DND-41 (cell line): ENCODE data around the gene EXOC4.

Experiments used
- ATAC-seq: fragments of 200-7000 bp; cut with Tn5 transposase; 3 replicates; pipeline ENCODE4 v1.9.1; 2021; ENCODE audit warnings: low read depth; ENCODE audit not compliant: insufficient read depth
- DNase-seq: peaks from one replicate; pipeline ENCODE4 v3.0.0-alpha.2; 2020
- H2AFZ ChIP-seq: 2 replicates; pipeline ENCODE4 v1.6.0; 2012; ENCODE audit warnings: low read depth, low read length
- H3K27ac ChIP-seq: 2 replicates; pipeline ENCODE4 v1.5.1; 2012; ENCODE audit warnings: low read length, inconsistent platforms
- H3K27me3 ChIP-seq: fragments of 200-600 bp; sonication (generic); 2 replicates; pipeline ENCODE4 v1.6.0; 2012; ENCODE audit warnings: low read length, mild to moderate bottlenecking, inconsistent platforms; ENCODE audit not compliant: insufficient read depth, poor library complexity
- H3K36me3 ChIP-seq: 2 replicates; pipeline ENCODE4 v1.5.1; 2012; ENCODE audit warnings: low read length, inconsistent platforms; ENCODE audit not compliant: insufficient read depth
- H3K4me1 ChIP-seq: 2 replicates; pipeline ENCODE4 v1.5.1; 2012; ENCODE audit warnings: mild to moderate bottlenecking, low read length; ENCODE audit not compliant: insufficient read depth
- H3K4me2 ChIP-seq: 2 replicates; pipeline ENCODE4 v1.6.0; 2012; ENCODE audit warnings: mild to moderate bottlenecking, moderate library complexity, low read length, inconsistent platforms; ENCODE audit not compliant: insufficient read depth
- H3K4me3 ChIP-seq, 2 experiments: fragments of 200-600 bp in 1 of 2; shearing (Covaris generic) in 1 of 2; 2 replicates each; pipeline ENCODE4 v1.5.1; 2012 to 2016; ENCODE audit warnings: inconsistent platforms in 2 of 2, low read length in 2 of 2, mild to moderate bottlenecking in 2 of 2, low read depth in 1 of 2, moderate library complexity in 1 of 2
- H3K79me2 ChIP-seq: 2 replicates; pipeline ENCODE4 v1.6.0; 2012; ENCODE audit warnings: low read length, inconsistent platforms; ENCODE audit not compliant: insufficient read depth
- H3K9ac ChIP-seq: 2 replicates; pipeline ENCODE4 v1.6.0; 2012; ENCODE audit warnings: low read depth, mild to moderate bottlenecking, inconsistent platforms, low read length, moderate library complexity
- H3K9me3 ChIP-seq: 2 replicates; pipeline ENCODE4 v1.5.1; 2012; ENCODE audit warnings: low read length, moderate library complexity, mild to moderate bottlenecking, inconsistent platforms; ENCODE audit not compliant: insufficient read depth, severe bottlenecking
- H4K20me1 ChIP-seq: 2 replicates; pipeline ENCODE4 v1.6.0; 2012; ENCODE audit warnings: low read length; ENCODE audit not compliant: insufficient read depth
- EZH2 ChIP-seq: IDR thresholded peaks from 3 replicates; pipeline ENCODE4 v1.6.1; 2012; ENCODE audit warnings: borderline replicate concordance, low read depth, mild to moderate bottlenecking, moderate library complexity, low read length, inconsistent platforms; ENCODE audit not compliant: severe bottlenecking
- TF ChIP-seq, protein P1 (sequence below): IDR thresholded peaks from 2 replicates; pipeline ENCODE4 v1.5.1; 2012; ENCODE audit warnings: borderline replicate concordance, low read length, moderate library complexity, mild to moderate bottlenecking; ENCODE audit not compliant: poor library complexity, severe bottlenecking; ENCODE audit errors: extremely low read depth

The EXOC4 gene

DNA sequence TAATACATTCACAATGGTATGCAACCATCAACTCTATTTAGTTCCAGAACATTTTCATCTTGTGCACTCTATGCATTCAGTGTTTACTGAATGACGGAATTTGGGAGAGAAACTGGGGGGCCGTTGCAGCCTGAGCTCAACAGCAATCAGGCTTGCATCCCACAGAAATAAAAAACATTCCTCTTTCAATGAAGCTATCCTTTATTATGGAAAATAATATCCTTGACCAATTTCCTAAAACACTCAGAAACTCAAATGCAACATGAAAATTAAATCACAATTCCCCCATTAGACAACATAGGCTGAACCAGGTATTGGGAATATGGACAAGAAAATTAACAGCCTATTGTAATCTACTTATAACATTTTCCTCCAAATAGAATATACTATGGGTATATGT, 6.3 kb upstream of the EXOC4 start:
- Histone ChIP-seq H3K4me2 (no peak overlapping the region), H2AFZ (no peak overlapping the region), H4K20me1 (no peaks in the 10 kb centered on the region), H3K9ac (no peak overlapping the region), H3K79me2 (no peaks in the 10 kb centered on the region), H3K4me1 (no peaks in the 10 kb centered on the region), H3K4me3 (no peak overlapping the region), H3K36me3 (no peaks in the 10 kb centered on the region), H3K27me3 (no peaks in the 10 kb centered on the region), H3K27ac (no peak overlapping the region), H3K9me3 (peaks cover 2% of the 10 kb centered on the region)
- TF ChIP-seq, protein P1, sequence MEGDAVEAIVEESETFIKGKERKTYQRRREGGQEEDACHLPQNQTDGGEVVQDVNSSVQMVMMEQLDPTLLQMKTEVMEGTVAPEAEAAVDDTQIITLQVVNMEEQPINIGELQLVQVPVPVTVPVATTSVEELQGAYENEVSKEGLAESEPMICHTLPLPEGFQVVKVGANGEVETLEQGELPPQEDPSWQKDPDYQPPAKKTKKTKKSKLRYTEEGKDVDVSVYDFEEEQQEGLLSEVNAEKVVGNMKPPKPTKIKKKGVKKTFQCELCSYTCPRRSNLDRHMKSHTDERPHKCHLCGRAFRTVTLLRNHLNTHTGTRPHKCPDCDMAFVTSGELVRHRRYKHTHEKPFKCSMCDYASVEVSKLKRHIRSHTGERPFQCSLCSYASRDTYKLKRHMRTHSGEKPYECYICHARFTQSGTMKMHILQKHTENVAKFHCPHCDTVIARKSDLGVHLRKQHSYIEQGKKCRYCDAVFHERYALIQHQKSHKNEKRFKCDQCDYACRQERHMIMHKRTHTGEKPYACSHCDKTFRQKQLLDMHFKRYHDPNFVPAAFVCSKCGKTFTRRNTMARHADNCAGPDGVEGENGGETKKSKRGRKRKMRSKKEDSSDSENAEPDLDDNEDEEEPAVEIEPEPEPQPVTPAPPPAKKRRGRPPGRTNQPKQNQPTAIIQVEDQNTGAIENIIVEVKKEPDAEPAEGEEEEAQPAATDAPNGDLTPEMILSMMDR = no peak
- TF ChIP-seq EZH2 = no peak
- DNase-seq = no peak
- ATAC-seq = no peak

DNA sequence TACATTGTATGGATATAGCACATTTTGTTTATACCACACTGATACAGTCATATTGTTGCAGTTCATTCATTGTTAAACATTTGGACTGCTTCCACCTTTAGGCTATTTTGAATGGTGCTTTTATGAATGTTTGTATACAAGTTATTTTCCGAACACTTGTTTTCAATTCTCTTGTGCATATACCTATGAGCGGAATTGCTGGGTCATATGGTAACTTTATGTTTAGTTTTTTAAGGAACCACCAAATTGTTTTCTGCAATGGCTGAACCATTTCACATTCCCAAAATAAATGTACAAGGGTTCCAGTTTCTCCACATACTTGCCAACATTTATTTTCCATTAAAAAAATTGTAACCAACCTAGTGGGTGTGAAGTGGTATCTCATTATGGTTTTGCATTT, 4.0 kb upstream of the EXOC4 start:
- H3K4me3 ChIP-seq = no peak overlapping the region
- H3K4me2 ChIP-seq = no peak overlapping the region
- H3K27ac ChIP-seq = no peak overlapping the region
- no peak for TF ChIP-seq EZH2
- TF ChIP-seq, protein P1 = no peak
- H3K9ac ChIP-seq = no peak overlapping the region
- H3K36me3 ChIP-seq = no peaks in the 10 kb centered on the region
- DNase-seq (no peak), ATAC-seq (no peak)
- peaks cover 13% of the 10 kb centered on the region for H3K4me1 ChIP-seq
- no peaks in the 10 kb centered on the region for H4K20me1 ChIP-seq
- no peak overlapping the region for H2AFZ ChIP-seq
- peaks cover 10% of the 10 kb centered on the region for H3K79me2 ChIP-seq
- peaks cover 2% of the 10 kb centered on the region for H3K9me3 ChIP-seq
- H3K27me3 ChIP-seq = no peaks in the 10 kb centered on the region

DNA sequence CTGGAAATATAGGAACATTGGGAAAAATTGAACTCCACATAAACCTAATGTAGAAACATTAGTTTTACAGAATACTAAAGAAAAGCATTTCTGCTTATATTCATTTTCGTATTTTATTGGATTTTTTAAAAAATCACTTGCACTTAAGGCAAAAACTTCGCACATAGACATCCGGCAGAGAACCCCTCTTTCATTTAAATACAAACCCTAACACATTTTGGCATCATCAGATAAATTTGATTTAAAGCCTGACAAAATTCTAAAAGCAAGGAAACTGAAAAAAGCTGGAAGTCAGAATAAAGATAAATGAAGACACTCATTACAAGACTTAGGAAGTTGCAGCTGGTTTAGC, 396 bp upstream of the EXOC4 start:
- H3K27me3 ChIP-seq = no peaks in the 10 kb centered on the region
- H3K4me3 ChIP-seq = peak overlapping the region; percentile 15 to 87; a peak in 3 of 4 replicates
- H3K4me2 ChIP-seq = peak overlapping the region; percentile 85

More for the DNA sequence above, 396 bp upstream of the EXOC4 start:
- H3K27ac ChIP-seq = peak overlapping the region; percentile 54
- no peaks in the 10 kb centered on the region for H4K20me1 ChIP-seq
- no peaks in the 10 kb centered on the region for H3K36me3 ChIP-seq
- peaks cover 38% of the 10 kb centered on the region for H3K4me1 ChIP-seq
- H3K9ac ChIP-seq = peak overlapping the region; percentile 77
- H2AFZ ChIP-seq = peak overlapping the region; percentile 84
- H3K9me3 ChIP-seq = peaks cover 2% of the 10 kb centered on the region
- no peak for TF ChIP-seq EZH2
- TF ChIP-seq, protein P1 = no peak
- ATAC-seq = no peak
- peaks cover 43% of the 10 kb centered on the region for H3K79me2 ChIP-seq
- no peak for DNase-seq
